HCT116 (cell line): ENCODE data around the gene ZNF552. TPM values are rescaled to one million over a fixed set of nuclear protein-coding genes. Genes with fewer than 3 reads are reported as not detected.
"Not testable (repeated sequence)": the region's sequence is repeated elsewhere in the genome, so short reads cannot be mapped to it uniquely, and the experiment has no call there.

Experiments
- ATAC-seq: fragments of 200-7000 bp; cut with Tn5 transposase; 2 replicates; pipeline ENCODE4 v1.9.1; 2020; ENCODE audit warnings: mild to moderate bottlenecking, moderate library complexity
- BruUV-seq: library from RNA; stranded (reverse); fragments of 400-500 nt; replicated peaks from 2 replicates; lab custom pipeline; 2021; lab: Mats Ljungman, UMichigan
- CTCF ChIA-PET: fragments of 300-600 bp; sonication (Branson Sonifier 250); formaldehyde crosslinking; loops from one replicate; lab custom pipeline; 2021; ENCODE audit warnings: antibody characterized with exemption; lab: Charles Lee
- POLR2A ChIA-PET: fragments of 300-600, 350-600 bp; sonication (Branson Sonifier 250); formaldehyde crosslinking; loops from one replicate; lab custom pipeline; 2021; ENCODE audit warnings: antibody characterized with exemption; lab: Charles Lee
- RAD21 ChIA-PET, 2 experiments: fragments of 300-600 bp; sonication (Branson Sonifier 250); formaldehyde crosslinking; loops; one replicate each; lab custom pipeline; 2023; ENCODE audit warnings: low total read pairs in 2 of 2; ENCODE audit not compliant: uncharacterized antibody in 2 of 2, unreplicated experiment in 2 of 2, low non-redundant PET in 1 of 2; lab: Charles Lee
- DNase-seq: peaks from one replicate; pipeline ENCODE4 v3.0.0-alpha.2; 2010; ENCODE audit warnings: low read depth, low spot score
- H2AFZ ChIP-seq: fragments of 200-600 bp; shearing (Covaris generic), sonication (generic); 2 replicates; pipeline ENCODE4 v1.6.1; 2017; ENCODE audit warnings: low read depth, mixed run types, mixed read lengths, antibody characterized with exemption, low read length; ENCODE audit not compliant: poor library complexity, severe bottlenecking
- H3K27ac ChIP-seq: 2 replicates; pipeline ENCODE4 v1.5.1; 2012; ENCODE audit warnings: low read depth, low read length
- H3K27me3 ChIP-seq: fragments of 200-600 bp; sonication (generic); 2 replicates; pipeline ENCODE4 v1.6.1; 2016; ENCODE audit warnings: mixed run types, low read length, mixed read lengths; ENCODE audit not compliant: insufficient read depth
- H3K36me3 ChIP-seq, 2 experiments: fragments of 200-500 bp in 1 of 2; fragments of 200-600 bp in 1 of 2; sonication (Bioruptor generic) in 1 of 2; sonication (generic) in 1 of 2; 2 replicates each; pipeline versions ENCODE4 v1.5.1 to v1.6.1; 2014 to 2016; ENCODE audit warnings: low read length in 2 of 2, inconsistent platforms in 1 of 2, mixed read lengths in 1 of 2, mixed run types in 1 of 2; ENCODE audit not compliant: insufficient read depth in 2 of 2, control insufficient read depth in 1 of 2
- H3K4me1 ChIP-seq, 2 experiments: fragments of 200-600 bp in 1 of 2; sonication (generic) in 1 of 2; 2 replicates each; pipeline versions ENCODE4 v1.5.1 to v1.6.1; 2012 to 2017; ENCODE audit warnings: low read length in 2 of 2, inconsistent platforms in 1 of 2, mild to moderate bottlenecking in 1 of 2, mixed read lengths in 1 of 2, mixed run types in 1 of 2, moderate library complexity in 1 of 2; ENCODE audit not compliant: insufficient read depth in 2 of 2, control insufficient read depth in 1 of 2
- H3K4me2 ChIP-seq: fragments of 200-600 bp; sonication (generic); 2 replicates; pipeline ENCODE4 v1.6.1; 2017; ENCODE audit warnings: mixed run types, low read length, mixed read lengths
- H3K4me3 ChIP-seq, 2 experiments: fragments of 200-600 bp in 1 of 2; sonication (generic) in 1 of 2; replicated peaks in 1 of 2; 2 replicates each; pipeline ENCODE4 v1.5.1; 2011 to 2016; ENCODE audit warnings: low read length in 2 of 2, control low read depth in 1 of 2, low read depth in 1 of 2, mild to moderate bottlenecking in 1 of 2, mixed read lengths in 1 of 2, mixed run types in 1 of 2
- H3K79me2 ChIP-seq: fragments of 200-600 bp; sonication (generic); 2 replicates; pipeline ENCODE4 v1.6.1; 2017; ENCODE audit warnings: mild to moderate bottlenecking, mixed run types, low read length, moderate library complexity, mixed read lengths; ENCODE audit not compliant: insufficient read depth
- H3K9ac ChIP-seq: fragments of 200-600 bp; sonication (generic); 2 replicates; pipeline ENCODE4 v1.6.1; 2016; ENCODE audit warnings: low read length, mixed read lengths
- H3K9me2 ChIP-seq: fragments of 200-600 bp; sonication (generic), shearing (Covaris generic); 2 replicates; pipeline ENCODE4 v1.6.1; 2017; ENCODE audit warnings: mixed run types, mild to moderate bottlenecking, moderate library complexity; ENCODE audit not compliant: insufficient read depth
- H3K9me3 ChIP-seq, 2 experiments: fragments of 200-500 bp in 1 of 2; fragments of 200-600 bp in 1 of 2; sonication (Bioruptor generic) in 1 of 2; sonication (generic) in 1 of 2; 2 replicates each; pipeline ENCODE4 v1.6.1; 2014 to 2017; ENCODE audit warnings: low read length in 2 of 2, mixed read lengths in 2 of 2, inconsistent platforms in 1 of 2, low read depth in 1 of 2, mild to moderate bottlenecking in 1 of 2, mixed run types in 1 of 2, moderate library complexity in 1 of 2; ENCODE audit not compliant: control insufficient read depth in 1 of 2, insufficient read depth in 1 of 2
- H4K20me1 ChIP-seq: fragments of 200-600 bp; sonication (generic), shearing (Covaris generic); 2 replicates; pipeline ENCODE4 v1.6.1; 2017; ENCODE audit warnings: mixed run types, mild to moderate bottlenecking, moderate library complexity; ENCODE audit not compliant: insufficient read depth
- EGR1 ChIP-seq: IDR thresholded peaks from 2 replicates; pipeline ENCODE4 v1.6.1; 2012; ENCODE audit warnings: low read depth
- ELF1 ChIP-seq: IDR thresholded peaks from 2 replicates; pipeline ENCODE4 v1.6.1; 2012; ENCODE audit warnings: low read depth, borderline replicate concordance
- EZH2 ChIP-seq: fragments of 200-600 bp; sonication (generic); IDR thresholded peaks from 2 replicates; pipeline ENCODE4 v1.6.1; 2017; ENCODE audit warnings: antibody characterized with exemption, mixed run types
- JUND ChIP-seq: IDR thresholded peaks from 2 replicates; pipeline ENCODE4 v1.6.1; 2012
- POLR2AphosphoS5 ChIP-seq: IDR thresholded peaks from 2 replicates; pipeline ENCODE4 v1.6.1; 2011; ENCODE audit warnings: mild to moderate bottlenecking, low read depth, low read length, moderate library complexity
- RAD21 ChIP-seq: IDR thresholded peaks from 2 replicates; pipeline ENCODE4 v1.6.1; 2012; ENCODE audit warnings: low read depth, mild to moderate bottlenecking
- SRF ChIP-seq: IDR thresholded peaks from 2 replicates; pipeline ENCODE4 v1.6.1; 2012; ENCODE audit warnings: low read depth
- TCF7L2 ChIP-seq: IDR thresholded peaks from 2 replicates; pipeline ENCODE4 v1.7.0; 2011; ENCODE audit warnings: borderline replicate concordance, inconsistent platforms; ENCODE audit not compliant: insufficient read depth, insufficient read length; ENCODE audit errors: extremely low read depth
- intact Hi-C: fragments of 100-400 bp; cut with micrococcal nuclease; formaldehyde crosslinking; loops from 2 replicates; pipeline ENCODE4 v1.10.0; 2022
- total RNA-seq: library from RNA; stranded (reverse); gene quantifications from one replicate; pipeline ENCODE4 v1.2.1, GENCODE V29; 2021; ENCODE audit not compliant: unreplicated experiment
- TF ChIP-seq, protein P1 (sequence below): IDR thresholded peaks from 2 replicates; pipeline ENCODE4 v1.6.1; 2012
- TF ChIP-seq, protein P2 (sequence below): IDR thresholded peaks from 2 replicates; pipeline ENCODE4 v1.6.1; 2012; ENCODE audit warnings: low read depth

The ZNF552 gene
- total RNA-seq, 1 experiment from 2014 or later = 7.1 TPM

DNA sequence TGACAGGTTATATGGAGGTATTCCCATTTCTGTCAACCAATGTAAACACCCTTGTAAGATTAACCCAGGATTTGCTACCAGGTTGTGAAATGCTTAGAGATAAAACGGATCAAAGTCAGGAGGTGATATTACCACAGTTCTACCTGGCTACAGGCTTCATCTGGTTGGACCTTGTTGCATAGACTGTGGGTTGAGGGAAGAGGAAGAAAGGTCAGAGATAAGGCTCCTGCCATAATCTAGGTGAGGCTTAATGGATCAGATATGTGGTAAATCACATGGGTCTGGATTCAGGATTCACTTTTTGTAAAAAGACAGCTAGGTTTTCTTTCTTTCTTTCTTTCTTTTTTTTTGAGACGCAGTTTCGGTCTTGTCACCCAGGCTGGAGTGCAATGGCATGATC is 6.8 kb upstream of the ZNF552 start:
- H3K79me2 ChIP-seq = peaks cover 71% of the 10 kb centered on the region
- H3K4me3 ChIP-seq, H2AFZ ChIP-seq, H3K4me2 ChIP-seq, RAD21 ChIA-PET, H3K9me2 ChIP-seq, H3K9ac ChIP-seq, H3K27me3 ChIP-seq, DNase-seq, H4K20me1 ChIP-seq, ATAC-seq, POLR2A ChIA-PET, H3K9me3 ChIP-seq, CTCF ChIA-PET, BruUV-seq, H3K27ac ChIP-seq, intact Hi-C loops: not testable (repeated sequence)
- H3K36me3 ChIP-seq = peaks cover 3 to 19% of the 10 kb centered on the region in 2 experiments; a peak in 2 of 4 replicates
- peaks cover 0 to 14% of the 10 kb centered on the region in 2 experiments; a peak in 3 of 4 replicates for H3K4me1 ChIP-seq

DNA sequence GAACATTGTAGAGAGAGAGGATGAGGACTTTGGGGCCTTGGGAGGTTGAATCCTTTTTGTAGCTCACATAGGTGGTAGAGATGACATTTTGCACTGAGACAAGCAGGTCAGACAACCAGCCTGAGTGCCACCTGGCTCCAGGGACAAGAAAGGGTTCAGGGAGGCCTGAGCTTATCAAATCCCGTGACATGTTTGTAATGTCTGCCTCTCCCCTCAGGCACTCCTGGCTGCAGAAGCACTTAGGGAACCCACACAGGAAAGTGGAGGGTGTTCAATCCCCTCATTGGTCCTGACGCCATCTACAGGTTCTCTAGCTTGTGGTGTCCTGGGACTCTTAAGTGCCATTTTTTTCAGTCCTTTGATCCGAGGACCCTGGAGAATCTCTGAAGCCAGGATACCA is 6.4 kb upstream of the ZNF552 start:
- H3K4me1 ChIP-seq = peaks cover 0 to 14% of the 10 kb centered on the region in 2 experiments; a peak in 3 of 4 replicates
- H3K9ac ChIP-seq, DNase-seq, H3K27ac ChIP-seq, RAD21 ChIA-PET, CTCF ChIA-PET, H4K20me1 ChIP-seq, BruUV-seq, H3K27me3 ChIP-seq, POLR2A ChIA-PET, H2AFZ ChIP-seq, H3K9me2 ChIP-seq, ATAC-seq, intact Hi-C loops, H3K9me3 ChIP-seq: not testable (repeated sequence)
- H3K4me2 ChIP-seq = peak overlapping the region; percentile 85
- H3K79me2 ChIP-seq = peaks cover 67% of the 10 kb centered on the region
- peaks cover 3 to 15% of the 10 kb centered on the region in 2 experiments; a peak in 2 of 4 replicates for H3K36me3 ChIP-seq
- peak overlapping the region; percentile 71 to 95 for H3K4me3 ChIP-seq

DNA sequence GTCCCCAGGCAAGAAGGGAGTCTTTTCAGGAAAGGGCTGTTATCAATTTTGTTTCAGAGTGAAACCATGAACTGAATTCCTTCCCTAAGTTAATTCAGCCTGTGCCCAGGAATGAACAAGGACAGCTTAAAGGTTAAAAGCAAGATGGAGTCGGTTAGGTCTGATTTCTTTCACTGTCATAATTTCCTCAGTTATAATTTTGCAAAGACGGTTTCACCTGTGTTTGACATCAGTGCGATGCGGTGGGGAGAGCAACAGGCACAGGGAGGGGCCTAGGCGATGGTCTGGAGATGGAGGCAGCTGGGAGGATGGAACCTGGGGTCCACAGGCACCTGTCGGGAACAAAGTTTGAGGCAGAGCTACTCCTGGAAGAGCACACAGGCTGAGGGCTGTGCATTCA is 5.9 kb upstream of the ZNF552 start:
- H3K9ac ChIP-seq = peak overlapping the region; percentile 98
- DNase-seq (no peak), ATAC-seq (no peak)
- POLR2A ChIA-PET = interaction anchor here (0.6 kb wide), 1 partner anchor 522 kb away, joined by 3 read pairs; no protein-coding TSS in a partner anchor
- RAD21 ChIA-PET = no interaction called here
- peak overlapping the region; percentile 85 for H3K4me2 ChIP-seq
- no peaks in the 10 kb centered on the region for H3K9me2 ChIP-seq
- H3K27ac ChIP-seq = no peak overlapping the region
- no peak overlapping the region for H2AFZ ChIP-seq
- peaks cover under 1 to 10% of the 10 kb centered on the region in 2 experiments; a peak in 2 of 4 replicates for H3K36me3 ChIP-seq
- TF ChIP-seq TCF7L2 = no peak
- no peak for TF ChIP-seq POLR2AphosphoS5
- no peak for TF ChIP-seq RAD21
- TF ChIP-seq ELF1 = no peak
- TF ChIP-seq, protein P1, sequence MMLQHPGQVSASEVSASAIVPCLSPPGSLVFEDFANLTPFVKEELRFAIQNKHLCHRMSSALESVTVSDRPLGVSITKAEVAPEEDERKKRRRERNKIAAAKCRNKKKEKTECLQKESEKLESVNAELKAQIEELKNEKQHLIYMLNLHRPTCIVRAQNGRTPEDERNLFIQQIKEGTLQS = no peak
- TF ChIP-seq EGR1 = no peak
- TF ChIP-seq, protein P2, sequence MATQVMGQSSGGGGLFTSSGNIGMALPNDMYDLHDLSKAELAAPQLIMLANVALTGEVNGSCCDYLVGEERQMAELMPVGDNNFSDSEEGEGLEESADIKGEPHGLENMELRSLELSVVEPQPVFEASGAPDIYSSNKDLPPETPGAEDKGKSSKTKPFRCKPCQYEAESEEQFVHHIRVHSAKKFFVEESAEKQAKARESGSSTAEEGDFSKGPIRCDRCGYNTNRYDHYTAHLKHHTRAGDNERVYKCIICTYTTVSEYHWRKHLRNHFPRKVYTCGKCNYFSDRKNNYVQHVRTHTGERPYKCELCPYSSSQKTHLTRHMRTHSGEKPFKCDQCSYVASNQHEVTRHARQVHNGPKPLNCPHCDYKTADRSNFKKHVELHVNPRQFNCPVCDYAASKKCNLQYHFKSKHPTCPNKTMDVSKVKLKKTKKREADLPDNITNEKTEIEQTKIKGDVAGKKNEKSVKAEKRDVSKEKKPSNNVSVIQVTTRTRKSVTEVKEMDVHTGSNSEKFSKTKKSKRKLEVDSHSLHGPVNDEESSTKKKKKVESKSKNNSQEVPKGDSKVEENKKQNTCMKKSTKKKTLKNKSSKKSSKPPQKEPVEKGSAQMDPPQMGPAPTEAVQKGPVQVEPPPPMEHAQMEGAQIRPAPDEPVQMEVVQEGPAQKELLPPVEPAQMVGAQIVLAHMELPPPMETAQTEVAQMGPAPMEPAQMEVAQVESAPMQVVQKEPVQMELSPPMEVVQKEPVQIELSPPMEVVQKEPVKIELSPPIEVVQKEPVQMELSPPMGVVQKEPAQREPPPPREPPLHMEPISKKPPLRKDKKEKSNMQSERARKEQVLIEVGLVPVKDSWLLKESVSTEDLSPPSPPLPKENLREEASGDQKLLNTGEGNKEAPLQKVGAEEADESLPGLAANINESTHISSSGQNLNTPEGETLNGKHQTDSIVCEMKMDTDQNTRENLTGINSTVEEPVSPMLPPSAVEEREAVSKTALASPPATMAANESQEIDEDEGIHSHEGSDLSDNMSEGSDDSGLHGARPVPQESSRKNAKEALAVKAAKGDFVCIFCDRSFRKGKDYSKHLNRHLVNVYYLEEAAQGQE = no peak
- TF ChIP-seq JUND = no peak
- no peak for TF ChIP-seq SRF
- TF ChIP-seq EZH2 = no peak
- H3K9me3 ChIP-seq = no peaks in the 10 kb centered on the region
- peaks cover 0 to 14% of the 10 kb centered on the region in 2 experiments; a peak in 3 of 4 replicates for H3K4me1 ChIP-seq
- CTCF ChIA-PET = no interaction called here
- no TSS peak for BruUV-seq
- H3K4me3 ChIP-seq = peak overlapping the region; percentile 71 to 95
- H4K20me1 ChIP-seq = peaks cover 6% of the 10 kb centered on the region; the same call in 1 of the 2 replicates
- no peaks in the 10 kb centered on the region for H3K27me3 ChIP-seq
- peaks cover 62% of the 10 kb centered on the region for H3K79me2 ChIP-seq
- intact Hi-C loops = no loop called here
